ENCODE data around the gene PPM1L.

PPM1L gene

DNA sequence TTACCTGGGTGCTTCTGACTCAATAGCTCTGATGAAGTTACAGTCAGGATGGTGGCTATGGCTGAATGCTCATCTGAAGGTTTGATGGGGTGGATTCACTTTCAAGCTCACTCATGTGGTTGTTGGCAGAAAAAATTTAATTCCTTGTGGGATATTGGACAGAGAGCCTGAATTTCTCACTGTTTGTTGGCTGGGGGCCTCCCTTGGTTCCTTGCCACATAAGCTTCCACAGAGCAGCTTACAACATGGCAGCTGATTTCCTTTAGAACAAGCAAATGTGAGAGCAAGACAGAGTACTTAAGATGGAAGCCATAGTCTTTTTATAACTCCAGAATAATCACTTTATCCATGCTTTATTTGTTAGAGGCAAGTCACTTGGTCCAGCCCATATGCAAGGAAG is 150.6 kb downstream of the PPM1L start:
- Histone ChIP-seq H3K27me3 (ENCODE audit: insufficient read depth, poor library complexity, severe bottlenecking) (no peaks in the 10 kb centered on the region), H3K27ac (replicated peaks) (no peak overlapping the region), H3K4me3 (replicated peaks; ENCODE audit: insufficient read depth, low read length) (no peak overlapping the region)
- no peak for DNase-seq (ENCODE audit: low read depth in 1 of 2, low spot score in 1 of 2)
- TF ChIP-seq POLR2AphosphoS5 (IDR thresholded peaks at IDR 0.05; ENCODE audit: low read depth) (no peak), GABPA (IDR thresholded peaks at IDR 0.05; ENCODE audit: low read depth) (no peak), SPI1 (IDR thresholded peaks at IDR 0.05; ENCODE audit: borderline replicate concordance, low read depth) (no peak)
- TF ChIP-seq, protein P1, sequence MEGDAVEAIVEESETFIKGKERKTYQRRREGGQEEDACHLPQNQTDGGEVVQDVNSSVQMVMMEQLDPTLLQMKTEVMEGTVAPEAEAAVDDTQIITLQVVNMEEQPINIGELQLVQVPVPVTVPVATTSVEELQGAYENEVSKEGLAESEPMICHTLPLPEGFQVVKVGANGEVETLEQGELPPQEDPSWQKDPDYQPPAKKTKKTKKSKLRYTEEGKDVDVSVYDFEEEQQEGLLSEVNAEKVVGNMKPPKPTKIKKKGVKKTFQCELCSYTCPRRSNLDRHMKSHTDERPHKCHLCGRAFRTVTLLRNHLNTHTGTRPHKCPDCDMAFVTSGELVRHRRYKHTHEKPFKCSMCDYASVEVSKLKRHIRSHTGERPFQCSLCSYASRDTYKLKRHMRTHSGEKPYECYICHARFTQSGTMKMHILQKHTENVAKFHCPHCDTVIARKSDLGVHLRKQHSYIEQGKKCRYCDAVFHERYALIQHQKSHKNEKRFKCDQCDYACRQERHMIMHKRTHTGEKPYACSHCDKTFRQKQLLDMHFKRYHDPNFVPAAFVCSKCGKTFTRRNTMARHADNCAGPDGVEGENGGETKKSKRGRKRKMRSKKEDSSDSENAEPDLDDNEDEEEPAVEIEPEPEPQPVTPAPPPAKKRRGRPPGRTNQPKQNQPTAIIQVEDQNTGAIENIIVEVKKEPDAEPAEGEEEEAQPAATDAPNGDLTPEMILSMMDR (IDR thresholded peaks at IDR 0.05; ENCODE audit: insufficient read depth, low read length), result no peak
- TF ChIP-seq, protein P2, sequence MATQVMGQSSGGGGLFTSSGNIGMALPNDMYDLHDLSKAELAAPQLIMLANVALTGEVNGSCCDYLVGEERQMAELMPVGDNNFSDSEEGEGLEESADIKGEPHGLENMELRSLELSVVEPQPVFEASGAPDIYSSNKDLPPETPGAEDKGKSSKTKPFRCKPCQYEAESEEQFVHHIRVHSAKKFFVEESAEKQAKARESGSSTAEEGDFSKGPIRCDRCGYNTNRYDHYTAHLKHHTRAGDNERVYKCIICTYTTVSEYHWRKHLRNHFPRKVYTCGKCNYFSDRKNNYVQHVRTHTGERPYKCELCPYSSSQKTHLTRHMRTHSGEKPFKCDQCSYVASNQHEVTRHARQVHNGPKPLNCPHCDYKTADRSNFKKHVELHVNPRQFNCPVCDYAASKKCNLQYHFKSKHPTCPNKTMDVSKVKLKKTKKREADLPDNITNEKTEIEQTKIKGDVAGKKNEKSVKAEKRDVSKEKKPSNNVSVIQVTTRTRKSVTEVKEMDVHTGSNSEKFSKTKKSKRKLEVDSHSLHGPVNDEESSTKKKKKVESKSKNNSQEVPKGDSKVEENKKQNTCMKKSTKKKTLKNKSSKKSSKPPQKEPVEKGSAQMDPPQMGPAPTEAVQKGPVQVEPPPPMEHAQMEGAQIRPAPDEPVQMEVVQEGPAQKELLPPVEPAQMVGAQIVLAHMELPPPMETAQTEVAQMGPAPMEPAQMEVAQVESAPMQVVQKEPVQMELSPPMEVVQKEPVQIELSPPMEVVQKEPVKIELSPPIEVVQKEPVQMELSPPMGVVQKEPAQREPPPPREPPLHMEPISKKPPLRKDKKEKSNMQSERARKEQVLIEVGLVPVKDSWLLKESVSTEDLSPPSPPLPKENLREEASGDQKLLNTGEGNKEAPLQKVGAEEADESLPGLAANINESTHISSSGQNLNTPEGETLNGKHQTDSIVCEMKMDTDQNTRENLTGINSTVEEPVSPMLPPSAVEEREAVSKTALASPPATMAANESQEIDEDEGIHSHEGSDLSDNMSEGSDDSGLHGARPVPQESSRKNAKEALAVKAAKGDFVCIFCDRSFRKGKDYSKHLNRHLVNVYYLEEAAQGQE (IDR thresholded peaks at IDR 0.05; ENCODE audit: insufficient replicate concordance, low read depth), result no peak

DNA sequence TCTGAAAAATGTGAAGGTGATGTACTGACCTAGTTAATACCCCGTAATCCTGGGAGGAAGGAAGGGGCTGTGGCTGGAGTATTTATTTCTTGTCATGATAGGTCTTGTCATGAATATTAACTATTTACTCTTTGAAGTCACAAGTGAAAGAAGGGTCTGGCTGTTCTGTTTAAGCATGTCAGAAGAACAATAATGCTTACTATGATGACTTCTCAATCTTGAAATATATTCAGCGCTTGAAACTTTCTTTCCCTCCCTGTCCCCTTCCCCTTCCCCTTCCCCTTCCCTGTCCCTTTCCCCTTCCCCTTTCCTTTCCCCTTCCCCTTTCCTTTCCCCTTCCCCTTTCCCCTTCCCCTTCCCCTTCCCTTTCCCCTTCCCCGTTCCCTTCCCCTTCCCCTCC is 153.9 kb downstream of the PPM1L start:
- H3K27ac ChIP-seq (replicated peaks), result no peak overlapping the region
- TF ChIP-seq, protein P2 (IDR thresholded peaks at IDR 0.05; ENCODE audit: insufficient replicate concordance, low read depth), result no peak
- TF ChIP-seq POLR2AphosphoS5 (IDR thresholded peaks at IDR 0.05; ENCODE audit: low read depth) (no peak), SPI1 (IDR thresholded peaks at IDR 0.05; ENCODE audit: borderline replicate concordance, low read depth) (no peak), GABPA (IDR thresholded peaks at IDR 0.05; ENCODE audit: low read depth) (no peak)
- TF ChIP-seq, protein P1 (IDR thresholded peaks at IDR 0.05; ENCODE audit: insufficient read depth, low read length), result no peak
- no peaks in the 10 kb centered on the region for H3K27me3 ChIP-seq (ENCODE audit: insufficient read depth, poor library complexity, severe bottlenecking)
- H3K4me3 ChIP-seq (replicated peaks; ENCODE audit: insufficient read depth, low read length), result no peak overlapping the region
- DNase-seq (ENCODE audit: low read depth in 1 of 2, low spot score in 1 of 2), result no peak

DNA sequence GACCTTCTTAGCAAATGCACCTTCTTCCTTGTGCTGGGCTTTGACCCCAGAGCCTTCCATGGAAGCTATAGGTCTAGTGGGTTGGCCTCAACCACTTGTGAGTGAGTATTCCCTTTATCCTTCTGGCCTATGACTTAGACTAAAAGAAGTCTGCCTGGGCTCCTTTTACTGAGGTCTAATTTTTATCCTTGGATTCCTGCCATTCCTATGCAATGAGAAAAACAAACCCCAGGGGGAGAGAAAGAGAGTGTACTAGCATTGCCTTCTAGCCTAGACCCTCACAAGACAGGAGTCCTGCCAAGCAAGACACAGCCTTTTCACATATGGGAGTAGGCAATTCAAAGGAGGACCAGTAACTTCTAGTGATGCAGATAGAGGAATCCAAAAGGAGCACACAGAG is 155.4 kb downstream of the PPM1L start:
- DNase-seq (ENCODE audit: low read depth in 1 of 2, low spot score in 1 of 2), result no peak
- Histone ChIP-seq H3K4me3 (replicated peaks; ENCODE audit: insufficient read depth, low read length) (no peak overlapping the region), H3K27me3 (ENCODE audit: insufficient read depth, poor library complexity, severe bottlenecking) (no peaks in the 10 kb centered on the region), H3K27ac (replicated peaks) (no peak overlapping the region)
- no peak for TF ChIP-seq POLR2AphosphoS5 (IDR thresholded peaks at IDR 0.05; ENCODE audit: low read depth)
- no peak for TF ChIP-seq GABPA (IDR thresholded peaks at IDR 0.05; ENCODE audit: low read depth)
- TF ChIP-seq, protein P1 (IDR thresholded peaks at IDR 0.05; ENCODE audit: insufficient read depth, low read length), result no peak

DNA sequence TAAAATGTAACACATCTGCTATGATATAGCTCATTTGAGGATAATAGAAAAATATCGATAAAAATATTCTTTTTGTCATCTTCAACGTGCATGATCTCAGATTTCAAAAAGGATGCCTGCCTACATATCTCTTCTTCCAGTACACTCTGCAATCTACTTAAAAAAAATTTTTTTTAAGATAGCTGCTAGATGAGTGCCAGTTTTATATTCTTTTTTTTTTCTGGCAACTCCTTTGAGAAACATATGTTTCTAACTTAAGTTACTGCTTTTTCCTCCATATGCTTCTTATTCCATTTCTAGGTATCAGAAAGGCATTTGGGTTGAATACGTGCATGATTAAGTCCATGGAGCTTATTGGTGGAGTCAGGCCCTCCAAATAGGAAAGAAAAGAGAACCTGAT is 160.4 kb downstream of the PPM1L start:
- no peak for DNase-seq (ENCODE audit: low read depth in 1 of 2, low spot score in 1 of 2)
- H3K27ac ChIP-seq (replicated peaks), result no peak overlapping the region
- TF ChIP-seq SPI1 (IDR thresholded peaks at IDR 0.05; ENCODE audit: borderline replicate concordance, low read depth) (no peak), GABPA (IDR thresholded peaks at IDR 0.05; ENCODE audit: low read depth) (no peak), POLR2AphosphoS5 (IDR thresholded peaks at IDR 0.05; ENCODE audit: low read depth) (no peak)
- TF ChIP-seq, protein P2 (IDR thresholded peaks at IDR 0.05; ENCODE audit: insufficient replicate concordance, low read depth), result no peak
- TF ChIP-seq, protein P1 (IDR thresholded peaks at IDR 0.05; ENCODE audit: insufficient read depth, low read length), result no peak

More for the DNA sequence above, 160.4 kb downstream of the PPM1L start:
- Histone ChIP-seq H3K4me3 (replicated peaks; ENCODE audit: insufficient read depth, low read length) (no peak overlapping the region), H3K27me3 (ENCODE audit: insufficient read depth, poor library complexity, severe bottlenecking) (no peaks in the 10 kb centered on the region)
